Coronary artery (tissue), 2 donors: ENCODE results near the gene EVI5.
"Not testable (repeated sequence)": the region's sequence is repeated elsewhere in the genome, so short reads cannot be mapped to it uniquely, and the experiment has no call there.

ENCODE experiments used
- DNase-seq: peaks from one replicate; pipeline ENCODE4 v3.0.0-alpha.2; 2017; ENCODE audit warnings: low spot score
- H3K27ac ChIP-seq, 2 donors: fragments of 200-600 bp; sonication (generic); one replicate each; pipeline ENCODE4 v1.5.1; 2016 to 2019
- H3K4me3 ChIP-seq: fragments of 200-600 bp; sonication (generic); 2 replicates; pipeline ENCODE4 v1.5.1; 2016; ENCODE audit warnings: mild to moderate bottlenecking, moderate library complexity
- CTCF ChIP-seq: fragments of 200-600 bp; sonication (generic); IDR thresholded peaks from one replicate; pipeline ENCODE4 v1.5.1; 2019; ENCODE audit warnings: antibody characterized with exemption

Gene EVI5

GRCh38 chr1:92587445-92587844, 197.5 kb downstream of the EVI5 start:
- no peak for TF ChIP-seq CTCF
- Histone ChIP-seq H3K27ac (no peak overlapping the region), H3K4me3 (no peak overlapping the region)
- no peak for DNase-seq

- TF ChIP-seq CTCF = no peak
- no peak overlapping the region for H3K27ac ChIP-seq
- no peak for DNase-seq
- H3K4me3 ChIP-seq = no peak overlapping the region
Observed at GRCh38 chr1:92585831-92586230, 199.1 kb downstream of the EVI5 start.

- H3K4me3 ChIP-seq, H3K27ac ChIP-seq, DNase-seq: not testable (repeated sequence)
Observed at GRCh38 chr1:92584810-92585209, 200.1 kb downstream of the EVI5 start.

GRCh38 chr1:92583821-92584760, 200.8 kb downstream of the EVI5 start:
- Histone ChIP-seq H3K4me3 (no peak overlapping the region), H3K27ac (no peak overlapping the region)
- DNase-seq = no peak
- no peak for TF ChIP-seq CTCF

GRCh38 chr1:92577261-92577895, 207.5 kb downstream of the EVI5 start:
- Histone ChIP-seq H3K27ac (no peak overlapping the region), H3K4me3 (no peak overlapping the region)
- DNase-seq = no peak
- TF ChIP-seq CTCF = no peak

GRCh38 chr1:92575123-92575522, 209.8 kb downstream of the EVI5 start:
- no peak overlapping the region for H3K4me3 ChIP-seq
- no peak for TF ChIP-seq CTCF
- no peak for DNase-seq
- H3K27ac ChIP-seq = no peak overlapping the region

GRCh38 chr1:92572520-92572919, 212.4 kb downstream of the EVI5 start:
- Histone ChIP-seq H3K4me3 (no peak overlapping the region), H3K27ac (no peak overlapping the region)
- TF ChIP-seq CTCF = no peak
- no peak for DNase-seq
